AG04449 (cell line): Measurements from ENCODE around the gene PCID2.

Experiments used
- CTCF ChIA-PET: fragments of 350-600 bp; formaldehyde crosslinking; extraction: SDS; loops from one replicate; lab custom pipeline; 2021; ENCODE audit warnings: antibody characterized with exemption; lab: Yijun Ruan, JAX
- POLR2A ChIA-PET: fragments of 400-600, 350-600 bp; formaldehyde crosslinking; extraction: SDS; loops from one replicate; lab custom pipeline; 2020; ENCODE audit warnings: antibody characterized with exemption, inconsistent platforms; lab: Yijun Ruan, JAX
- DNase-seq: peaks from one replicate; pipeline ENCODE4 v3.0.0-alpha.2; 2010; ENCODE audit warnings: low read depth, low spot score
- H3K4me3 ChIP-seq: 2 replicates; pipeline ENCODE4 v1.5.1; 2011; ENCODE audit warnings: low read depth, mild to moderate bottlenecking, control low read depth, low read length
- TF ChIP-seq, protein P1 (sequence below): IDR thresholded peaks from one replicate; pipeline ENCODE4 v1.5.1; 2011; ENCODE audit warnings: mild to moderate bottlenecking, moderate library complexity, low read length, control low read depth, inconsistent platforms; ENCODE audit not compliant: insufficient read depth; ENCODE audit errors: missing control alignments

The PCID2 gene

DNA sequence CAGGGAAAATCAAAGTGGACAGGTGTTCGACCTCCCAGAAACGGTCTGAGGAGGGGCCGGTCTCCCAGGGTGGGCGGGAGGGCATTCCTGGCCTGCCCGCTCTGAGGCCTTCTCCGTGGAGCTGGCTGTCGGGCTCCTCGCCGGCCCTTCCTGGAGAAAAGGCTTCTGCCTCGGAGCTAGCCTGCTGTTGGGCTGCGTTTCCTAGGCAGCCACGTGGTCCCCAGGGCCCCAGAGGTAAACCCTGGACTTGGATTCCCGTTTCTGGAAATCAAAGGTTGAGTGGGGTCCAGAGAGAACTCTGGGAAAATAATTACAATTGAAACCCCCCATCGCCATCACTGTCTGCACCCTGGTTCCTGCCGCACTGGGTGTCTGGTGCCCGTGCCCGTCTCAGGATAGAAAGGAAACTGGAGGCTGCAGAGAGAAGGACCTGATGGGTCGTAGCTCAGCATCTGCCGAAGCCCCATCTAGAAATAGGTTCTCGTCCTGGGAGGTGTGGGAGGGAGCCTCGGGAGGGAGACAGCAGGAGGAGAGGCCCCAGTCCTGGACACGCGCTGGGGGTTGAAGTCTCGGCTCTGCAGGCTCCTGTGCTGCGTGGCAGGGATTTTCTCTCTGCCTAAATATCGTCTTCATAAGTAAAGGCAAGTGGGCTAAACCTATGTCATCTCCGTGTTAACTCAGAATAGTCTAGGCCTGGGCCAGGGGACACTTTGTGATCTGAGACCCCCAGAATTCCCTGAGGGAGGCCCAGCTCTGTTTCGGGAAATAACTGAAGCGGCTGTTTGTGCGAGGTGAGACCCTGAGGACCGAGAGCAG, 57.7 kb downstream of the PCID2 start:
- TF ChIP-seq, protein P1, sequence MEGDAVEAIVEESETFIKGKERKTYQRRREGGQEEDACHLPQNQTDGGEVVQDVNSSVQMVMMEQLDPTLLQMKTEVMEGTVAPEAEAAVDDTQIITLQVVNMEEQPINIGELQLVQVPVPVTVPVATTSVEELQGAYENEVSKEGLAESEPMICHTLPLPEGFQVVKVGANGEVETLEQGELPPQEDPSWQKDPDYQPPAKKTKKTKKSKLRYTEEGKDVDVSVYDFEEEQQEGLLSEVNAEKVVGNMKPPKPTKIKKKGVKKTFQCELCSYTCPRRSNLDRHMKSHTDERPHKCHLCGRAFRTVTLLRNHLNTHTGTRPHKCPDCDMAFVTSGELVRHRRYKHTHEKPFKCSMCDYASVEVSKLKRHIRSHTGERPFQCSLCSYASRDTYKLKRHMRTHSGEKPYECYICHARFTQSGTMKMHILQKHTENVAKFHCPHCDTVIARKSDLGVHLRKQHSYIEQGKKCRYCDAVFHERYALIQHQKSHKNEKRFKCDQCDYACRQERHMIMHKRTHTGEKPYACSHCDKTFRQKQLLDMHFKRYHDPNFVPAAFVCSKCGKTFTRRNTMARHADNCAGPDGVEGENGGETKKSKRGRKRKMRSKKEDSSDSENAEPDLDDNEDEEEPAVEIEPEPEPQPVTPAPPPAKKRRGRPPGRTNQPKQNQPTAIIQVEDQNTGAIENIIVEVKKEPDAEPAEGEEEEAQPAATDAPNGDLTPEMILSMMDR, result no peak
- ChIA-PET POLR2A (no interaction called here), CTCF (no interaction called here)
- H3K4me3 ChIP-seq, result no peak overlapping the region
- no peak for DNase-seq

- POLR2A ChIA-PET, result no interaction called here
- TF ChIP-seq, protein P1, result no peak
- no peak overlapping the region for H3K4me3 ChIP-seq
- no peak for DNase-seq
- CTCF ChIA-PET, result no interaction called here
These were observed 58.5 kb downstream of the PCID2 start for GRCh38 chr13:113149711-113150549.

DNA sequence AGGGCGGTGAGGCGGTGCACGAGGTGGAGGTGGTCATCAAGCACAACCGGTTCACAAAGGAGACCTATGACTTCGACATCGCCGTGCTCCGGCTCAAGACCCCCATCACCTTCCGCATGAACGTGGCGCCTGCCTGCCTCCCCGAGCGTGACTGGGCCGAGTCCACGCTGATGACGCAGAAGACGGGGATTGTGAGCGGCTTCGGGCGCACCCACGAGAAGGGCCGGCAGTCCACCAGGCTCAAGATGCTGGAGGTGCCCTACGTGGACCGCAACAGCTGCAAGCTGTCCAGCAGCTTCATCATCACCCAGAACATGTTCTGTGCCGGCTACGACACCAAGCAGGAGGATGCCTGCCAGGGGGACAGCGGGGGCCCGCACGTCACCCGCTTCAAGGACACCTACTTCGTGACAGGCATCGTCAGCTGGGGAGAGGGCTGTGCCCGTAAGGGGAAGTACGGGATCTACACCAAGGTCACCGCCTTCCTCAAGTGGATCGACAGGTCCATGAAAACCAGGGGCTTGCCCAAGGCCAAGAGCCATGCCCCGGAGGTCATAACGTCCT, 59.4 kb downstream of the PCID2 start:
- DNase-seq, result no peak
- ChIA-PET CTCF (no interaction called here), POLR2A (no interaction called here)
- no peak overlapping the region for H3K4me3 ChIP-seq
- TF ChIP-seq, protein P1, result no peak

GRCh38 chr13:113148407-113148806, 60.1 kb downstream of the PCID2 start:
- no peak for DNase-seq
- POLR2A ChIA-PET, result no interaction called here
- CTCF ChIA-PET, result no interaction called here
- no peak overlapping the region for H3K4me3 ChIP-seq
- TF ChIP-seq, protein P1, result no peak

- DNase-seq, result no peak
- POLR2A ChIA-PET, result no interaction called here
- CTCF ChIA-PET, result interaction anchor here (1.2 kb wide), 1 partner anchor 17 kb away, joined by 4 read pairs; no protein-coding TSS in a partner anchor
- TF ChIP-seq, protein P1, result no peak
- H3K4me3 ChIP-seq, result no peak overlapping the region
These were observed 61.3 kb downstream of the PCID2 start for GRCh38 chr13:113147206-113147605.

GRCh38 chr13:113146750-113147149, 61.7 kb downstream of the PCID2 start:
- POLR2A ChIA-PET, result no interaction called here
- H3K4me3 ChIP-seq, result no peak overlapping the region
- TF ChIP-seq, protein P1, result no peak
- CTCF ChIA-PET, result interaction anchor here (1.2 kb wide), 1 partner anchor 16 kb away, joined by 4 read pairs; no protein-coding TSS in a partner anchor
- DNase-seq, result no peak
